Esophagus squamous epithelium (tissue), 5 donors: ENCODE data around the gene MMP25. TPM values are rescaled to one million over a fixed set of nuclear protein-coding genes. Genes with fewer than 3 reads are reported as not detected.

Experiments
- DNase-seq: peaks from one replicate; lab custom pipeline; 2025; lab: John Stamatoyannopoulos, UW
- H3K27ac ChIP-seq, 4 donors: fragments of 200-600 bp; sonication (generic); one replicate each; pipeline ENCODE4 v1.5.1; 2016 to 2019; ENCODE audit warnings: mild to moderate bottlenecking in 1 of 4
- H3K27me3 ChIP-seq, 4 donors: fragments of 200-600 bp; sonication (generic); 1 replicate in 3 of 4; 2 replicates in 1 of 4; pipeline versions ENCODE4 v1.5.1 to v1.6.0; 2017 to 2021; ENCODE audit warnings: antibody characterized with exemption in 1 of 4
- H3K36me3 ChIP-seq, 3 donors: fragments of 200-600 bp; sonication (generic); one replicate each; pipeline ENCODE4 v1.5.1; 2016 to 2019
- H3K4me1 ChIP-seq, 3 donors: fragments of 200-600 bp; sonication (generic); one replicate each; pipeline ENCODE4 v1.5.1; 2017 to 2019
- H3K4me3 ChIP-seq, 4 donors: fragments of 200-600 bp; sonication (generic); 1 replicate in 3 of 4; 2 replicates in 1 of 4; pipeline ENCODE4 v1.5.1; 2016 to 2019; ENCODE audit warnings: mild to moderate bottlenecking in 2 of 4, moderate library complexity in 1 of 4
- H3K9me3 ChIP-seq, 3 donors: fragments of 200-600 bp; sonication (generic); one replicate each; pipeline ENCODE4 v1.5.1; 2016 to 2019
- CTCF ChIP-seq, 6 experiments: fragments of 450-650 bp in 4 of 6; fragments of 200-600 bp in 2 of 6; sonication (generic) in 2 of 6; IDR thresholded peaks; one replicate each; pipeline ENCODE4 v1.5.1; 2016 to 2019; ENCODE audit warnings: antibody characterized with exemption in 6 of 6, mild to moderate bottlenecking in 4 of 6, moderate library complexity in 4 of 6
- POLR2A ChIP-seq, 4 donors: fragments of 450-650 bp; IDR thresholded peaks; one replicate each; pipeline ENCODE4 v1.6.1; 2017; ENCODE audit warnings: antibody characterized with exemption in 4 of 4, mild to moderate bottlenecking in 4 of 4, moderate library complexity in 3 of 4
- WGBS, 2 donors: methylation state at CpG; one replicate each; pipeline ENCODE4 v1.1.5; 2018; 5-methylcytosine and 5-hydroxymethylcytosine counted together
- intact Hi-C: fragments of 100-400 bp; cut with DNase I; formaldehyde crosslinking; loops from one replicate; pipeline ENCODE4 v1.15.0; 2022
- total RNA-seq, 4 donors: library from RNA; depleted of rRNA; stranded (reverse); fragments of >200 nt; gene quantifications; one replicate each; pipeline ENCODE4 v1.1.0, GENCODE V29; 2016
- donor health status: DM: yes; HTN: yes; CAD: no.

The MMP25 gene
- total RNA-seq, 4 donors from 2014 or later, result 0.19 to 1.4 (median 0.61) TPM

- TF ChIP-seq POLR2A (IDR thresholded peaks at IDR 0.05) (no peak), CTCF (IDR thresholded peaks at IDR 0.05) (peak in 5 of 6 experiments; percentile 7 to 33 (median 12))
- intact Hi-C loops, result no loop called here
- 11 to 32% methylated on average over 4 of the region's 4 CpGs for WGBS, 2 donors
- no peak for DNase-seq
- no peak overlapping the region for H3K4me3 ChIP-seq
- peaks cover 0 to 40% (median 0%) of the 10 kb centered on the region in 4 donors for H3K27me3 ChIP-seq
- H3K9me3 ChIP-seq, result no peaks in the 10 kb centered on the region
- no peaks in the 10 kb centered on the region for H3K36me3 ChIP-seq
- H3K27ac ChIP-seq, result no peak overlapping the region
- peaks cover 6 to 31% (median 6%) of the 10 kb centered on the region in 3 donors for H3K4me1 ChIP-seq
These were observed 49.5 kb downstream of the MMP25 start for GRCh38 chr16:3095869-3096268.

DNA sequence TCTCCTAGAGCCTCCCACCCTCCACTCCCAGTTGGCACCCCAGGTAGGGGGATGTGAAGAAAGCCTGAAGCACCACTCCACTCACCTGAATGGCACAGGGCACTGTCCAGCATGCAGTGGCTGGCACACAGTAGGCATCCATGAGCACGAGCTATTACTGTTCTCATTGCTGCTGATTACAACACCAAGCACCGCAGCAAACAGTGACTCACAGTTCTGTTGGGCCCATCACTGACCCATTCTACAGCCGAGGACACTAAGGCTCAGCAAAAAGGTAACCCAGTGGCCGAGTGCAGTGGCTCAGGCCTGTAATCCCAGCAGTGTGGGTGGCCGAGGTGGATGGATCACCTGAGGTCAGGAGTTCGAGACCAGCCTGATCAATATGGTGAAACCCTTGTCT is 50.0 kb downstream of the MMP25 start:
- intact Hi-C loops, result no loop called here
- TF ChIP-seq POLR2A (IDR thresholded peaks at IDR 0.05) (no peak), CTCF (IDR thresholded peaks at IDR 0.05) (no peak)

DNA sequence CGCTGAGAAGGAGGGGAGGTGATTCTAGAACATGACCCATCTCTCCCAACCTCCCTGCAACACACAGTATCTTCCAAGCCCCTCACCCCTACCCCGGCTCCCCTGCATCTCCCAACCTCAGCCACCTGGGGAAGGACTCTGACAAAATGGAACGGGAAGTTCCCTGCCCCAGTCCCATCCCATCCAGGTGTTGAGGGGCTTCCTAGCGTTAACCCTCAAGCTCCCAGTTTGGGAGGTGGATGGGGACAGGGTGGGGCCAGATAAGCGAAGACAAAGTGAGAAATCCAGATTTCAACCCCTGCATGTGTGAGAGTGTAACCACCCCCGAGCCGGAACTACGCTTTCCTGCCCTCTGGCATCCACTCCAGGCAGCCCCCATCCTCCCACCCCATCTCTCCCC is 50.9 kb downstream of the MMP25 start:
- Histone ChIP-seq H3K36me3 (no peaks in the 10 kb centered on the region), H3K4me3 (no peak overlapping the region), H3K27ac (no peak overlapping the region), H3K9me3 (no peaks in the 10 kb centered on the region), H3K27me3 (peaks cover 0 to 31% (median 0%) of the 10 kb centered on the region in 4 donors), H3K4me1 (peaks cover 6 to 45% (median 8%) of the 10 kb centered on the region in 3 donors)
- WGBS, 2 donors, result 55 to 56% methylated on average over 6 of the region's 8 CpGs
- no peak for TF ChIP-seq POLR2A (IDR thresholded peaks at IDR 0.05)
- TF ChIP-seq CTCF (IDR thresholded peaks at IDR 0.05), result no peak
- intact Hi-C loops, result no loop called here
- no peak for DNase-seq

More for the DNA sequence above, 50.0 kb downstream of the MMP25 start:
- peaks cover 0 to 39% (median 0%) of the 10 kb centered on the region in 4 donors for H3K27me3 ChIP-seq
- peaks cover 6 to 36% (median 8%) of the 10 kb centered on the region in 3 donors for H3K4me1 ChIP-seq
- no peak overlapping the region for H3K4me3 ChIP-seq
- H3K9me3 ChIP-seq, result no peaks in the 10 kb centered on the region
- no peaks in the 10 kb centered on the region for H3K36me3 ChIP-seq
- no peak overlapping the region for H3K27ac ChIP-seq
- WGBS, 2 donors, result 38 to 79% methylated on average over 1 to 6 of the region's 6 CpGs
- DNase-seq, result no peak

GRCh38 chr16:3098459-3099394 is 52.4 kb downstream of the MMP25 start, which contains the start of gene ZSCAN10:
ZSCAN10 (minus strand) TSS chr16:3099294; CDS start chr16:3092937, 6,357 bp downstream.
- Histone ChIP-seq H3K9me3 (no peaks in the 10 kb centered on the region), H3K27me3 (peaks cover 0 to 22% (median 0%) of the 10 kb centered on the region in 4 donors), H3K27ac (peak within 1 kb of the TSS in 2 of 4 donors; percentile 25 to 50), H3K4me3 (peak within 1 kb of the TSS; percentile 3 to 53 (median 27)), H3K4me1 (peaks cover 6 to 47% (median 8%) of the 10 kb centered on the region in 3 donors), H3K36me3 (no peaks in the 10 kb centered on the region)
- 54 to 69% methylated on average over 2 to 14 of the region's 21 CpGs for WGBS, 2 donors
- TF ChIP-seq CTCF (IDR thresholded peaks at IDR 0.05) (no peak), POLR2A (IDR thresholded peaks at IDR 0.05) (no peak)
- no peak for DNase-seq
- intact Hi-C loops, result no loop called here

DNA sequence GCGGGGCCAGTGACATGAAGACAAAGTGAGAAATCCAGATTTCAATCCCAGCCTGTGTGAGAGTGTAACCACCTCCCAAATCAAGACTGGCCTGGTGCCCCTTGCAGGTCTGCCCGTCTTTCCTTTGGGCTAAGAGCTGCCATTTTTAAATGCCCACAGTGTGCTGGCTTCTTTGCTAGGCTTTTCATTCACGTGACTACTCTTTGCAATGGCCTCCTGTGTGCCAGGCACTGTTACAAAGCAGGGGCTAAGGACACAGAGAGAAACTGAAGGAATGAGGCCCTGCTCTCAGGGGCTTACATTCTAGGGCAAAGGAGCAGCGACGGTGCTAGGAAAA is 53.0 kb downstream of the MMP25 start:
- H3K9me3 ChIP-seq, result no peaks in the 10 kb centered on the region
- intact Hi-C loops, result no loop called here
- H3K4me1 ChIP-seq, result peaks cover 6 to 47% (median 8%) of the 10 kb centered on the region in 3 donors
- H3K27me3 ChIP-seq, result peaks cover 0 to 22% (median 0%) of the 10 kb centered on the region in 4 donors
- no peak for DNase-seq
- WGBS, 2 donors, result 73 to 76% methylated on average over 3 to 5 of the region's 5 CpGs
- no peaks in the 10 kb centered on the region for H3K36me3 ChIP-seq
- no peak overlapping the region for H3K27ac ChIP-seq
- H3K4me3 ChIP-seq, result peak overlapping the region in 1 of 4 donors; percentile 53
- TF ChIP-seq POLR2A (IDR thresholded peaks at IDR 0.05), result no peak
- TF ChIP-seq CTCF (IDR thresholded peaks at IDR 0.05), result no peak
